Measurements from ENCODE around the gene ATP1B1. TPM values are rescaled to one million over a fixed set of nuclear protein-coding genes. Genes with fewer than 3 reads are reported as not detected.

ATP1B1 gene
- total RNA-seq, 1 experiment from 2014 or later = 118 TPM

- in situ Hi-C loops (cut with HindIII; ENCODE audit: low pct_unique_long_range_greater_than_20kb, low sequenced_read_pairs) (no loop called here), intact Hi-C loops (cut with micrococcal nuclease; ENCODE audit: unreplicated experiment) (no loop called here)
- Histone ChIP-seq H3K27me3 (ENCODE audit: control insufficient read depth, insufficient read depth, low read length) (no peaks in the 10 kb centered on the region), H3K4me3 (ENCODE audit: low read depth in 2 of 2, low read length in 2 of 2) (no peak overlapping the region), H3K27ac (ENCODE audit: low read length) (no peak overlapping the region), H3K4me1 (ENCODE audit: control insufficient read depth, insufficient read depth, low read length) (no peaks in the 10 kb centered on the region), H3K36me3 (ENCODE audit: control insufficient read depth, insufficient read depth, low read length) (no peaks in the 10 kb centered on the region), H3K9me3 (ENCODE audit: control insufficient read depth, insufficient read depth, low read depth, low read length) (no peaks in the 10 kb centered on the region)
- no peak for DNase-seq (ENCODE audit: low read depth, low spot score)
- POLR2A ChIA-PET = interaction anchor here (0.6 kb wide), 1 partner anchor 603 kb away, joined by 4 read pairs; no protein-coding TSS in a partner anchor
- CTCF ChIA-PET = no interaction called here
- BruUV-seq (replicated peaks) = no TSS peak
- ATAC-seq = no peak
- TF ChIP-seq SIN3A (IDR thresholded peaks at IDR 0.05; ENCODE audit: borderline replicate concordance, insufficient read depth, low read depth, low read length) (no peak), TCF7L2 (IDR thresholded peaks at IDR 0.05; ENCODE audit: low read depth, low read length) (no peak), POLR2AphosphoS5 (IDR thresholded peaks at IDR 0.05; ENCODE audit: low read depth, low read length) (no peak)
- TF ChIP-seq, protein P1, sequence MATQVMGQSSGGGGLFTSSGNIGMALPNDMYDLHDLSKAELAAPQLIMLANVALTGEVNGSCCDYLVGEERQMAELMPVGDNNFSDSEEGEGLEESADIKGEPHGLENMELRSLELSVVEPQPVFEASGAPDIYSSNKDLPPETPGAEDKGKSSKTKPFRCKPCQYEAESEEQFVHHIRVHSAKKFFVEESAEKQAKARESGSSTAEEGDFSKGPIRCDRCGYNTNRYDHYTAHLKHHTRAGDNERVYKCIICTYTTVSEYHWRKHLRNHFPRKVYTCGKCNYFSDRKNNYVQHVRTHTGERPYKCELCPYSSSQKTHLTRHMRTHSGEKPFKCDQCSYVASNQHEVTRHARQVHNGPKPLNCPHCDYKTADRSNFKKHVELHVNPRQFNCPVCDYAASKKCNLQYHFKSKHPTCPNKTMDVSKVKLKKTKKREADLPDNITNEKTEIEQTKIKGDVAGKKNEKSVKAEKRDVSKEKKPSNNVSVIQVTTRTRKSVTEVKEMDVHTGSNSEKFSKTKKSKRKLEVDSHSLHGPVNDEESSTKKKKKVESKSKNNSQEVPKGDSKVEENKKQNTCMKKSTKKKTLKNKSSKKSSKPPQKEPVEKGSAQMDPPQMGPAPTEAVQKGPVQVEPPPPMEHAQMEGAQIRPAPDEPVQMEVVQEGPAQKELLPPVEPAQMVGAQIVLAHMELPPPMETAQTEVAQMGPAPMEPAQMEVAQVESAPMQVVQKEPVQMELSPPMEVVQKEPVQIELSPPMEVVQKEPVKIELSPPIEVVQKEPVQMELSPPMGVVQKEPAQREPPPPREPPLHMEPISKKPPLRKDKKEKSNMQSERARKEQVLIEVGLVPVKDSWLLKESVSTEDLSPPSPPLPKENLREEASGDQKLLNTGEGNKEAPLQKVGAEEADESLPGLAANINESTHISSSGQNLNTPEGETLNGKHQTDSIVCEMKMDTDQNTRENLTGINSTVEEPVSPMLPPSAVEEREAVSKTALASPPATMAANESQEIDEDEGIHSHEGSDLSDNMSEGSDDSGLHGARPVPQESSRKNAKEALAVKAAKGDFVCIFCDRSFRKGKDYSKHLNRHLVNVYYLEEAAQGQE (IDR thresholded peaks at IDR 0.05; ENCODE audit: insufficient read depth in 1 of 2, low read depth in 2 of 2, low read length in 1 of 2) = no peak
- TF ChIP-seq, protein P2, sequence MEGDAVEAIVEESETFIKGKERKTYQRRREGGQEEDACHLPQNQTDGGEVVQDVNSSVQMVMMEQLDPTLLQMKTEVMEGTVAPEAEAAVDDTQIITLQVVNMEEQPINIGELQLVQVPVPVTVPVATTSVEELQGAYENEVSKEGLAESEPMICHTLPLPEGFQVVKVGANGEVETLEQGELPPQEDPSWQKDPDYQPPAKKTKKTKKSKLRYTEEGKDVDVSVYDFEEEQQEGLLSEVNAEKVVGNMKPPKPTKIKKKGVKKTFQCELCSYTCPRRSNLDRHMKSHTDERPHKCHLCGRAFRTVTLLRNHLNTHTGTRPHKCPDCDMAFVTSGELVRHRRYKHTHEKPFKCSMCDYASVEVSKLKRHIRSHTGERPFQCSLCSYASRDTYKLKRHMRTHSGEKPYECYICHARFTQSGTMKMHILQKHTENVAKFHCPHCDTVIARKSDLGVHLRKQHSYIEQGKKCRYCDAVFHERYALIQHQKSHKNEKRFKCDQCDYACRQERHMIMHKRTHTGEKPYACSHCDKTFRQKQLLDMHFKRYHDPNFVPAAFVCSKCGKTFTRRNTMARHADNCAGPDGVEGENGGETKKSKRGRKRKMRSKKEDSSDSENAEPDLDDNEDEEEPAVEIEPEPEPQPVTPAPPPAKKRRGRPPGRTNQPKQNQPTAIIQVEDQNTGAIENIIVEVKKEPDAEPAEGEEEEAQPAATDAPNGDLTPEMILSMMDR (IDR thresholded peaks at IDR 0.05) = no peak
Observed at GRCh38 chr1:169149555-169150286, 43.2 kb downstream of the ATP1B1 start.

- no peak overlapping the region for H3K4me3 ChIP-seq (ENCODE audit: low read depth in 2 of 2, low read length in 2 of 2)
- DNase-seq (ENCODE audit: low read depth, low spot score) (no peak), ATAC-seq (no peak)
- CTCF ChIA-PET = no interaction called here
- BruUV-seq (replicated peaks) = no TSS peak
- POLR2A ChIA-PET = interaction anchor here (0.6 kb wide), 1 partner anchor 602 kb away, joined by 4 read pairs; no protein-coding TSS in a partner anchor
- intact Hi-C loops (cut with micrococcal nuclease; ENCODE audit: unreplicated experiment) (no loop called here), in situ Hi-C loops (cut with HindIII; ENCODE audit: low pct_unique_long_range_greater_than_20kb, low sequenced_read_pairs) (no loop called here)
- H3K27ac ChIP-seq (ENCODE audit: low read length) = no peak overlapping the region
- H3K36me3 ChIP-seq (ENCODE audit: control insufficient read depth, insufficient read depth, low read length) = no peaks in the 10 kb centered on the region
- no peaks in the 10 kb centered on the region for H3K27me3 ChIP-seq (ENCODE audit: control insufficient read depth, insufficient read depth, low read length)
- TF ChIP-seq TCF7L2 (IDR thresholded peaks at IDR 0.05; ENCODE audit: low read depth, low read length) (no peak), POLR2AphosphoS5 (IDR thresholded peaks at IDR 0.05; ENCODE audit: low read depth, low read length) (no peak), SIN3A (IDR thresholded peaks at IDR 0.05; ENCODE audit: borderline replicate concordance, insufficient read depth, low read depth, low read length) (no peak)
- TF ChIP-seq, protein P2 (IDR thresholded peaks at IDR 0.05) = no peak
- H3K9me3 ChIP-seq (ENCODE audit: control insufficient read depth, insufficient read depth, low read depth, low read length) = no peaks in the 10 kb centered on the region
- H3K4me1 ChIP-seq (ENCODE audit: control insufficient read depth, insufficient read depth, low read length) = no peaks in the 10 kb centered on the region
Observed at GRCh38 chr1:169150641-169151337, 44.3 kb downstream of the ATP1B1 start.
